GM10266 (cell line): ENCODE measurements around the gene FARP1.

ENCODE experiments used
- DNase-seq: peaks from one replicate; pipeline ENCODE4 v3.0.0; 2012; ENCODE audit errors: extremely low spot score
- CTCF ChIP-seq: IDR thresholded peaks from 2 replicates; pipeline ENCODE4 v1.5.1; 2012; ENCODE audit warnings: mild to moderate bottlenecking, low read depth; ENCODE audit not compliant: control insufficient read depth, insufficient read depth; ENCODE audit errors: missing control alignments

The FARP1 gene

DNA sequence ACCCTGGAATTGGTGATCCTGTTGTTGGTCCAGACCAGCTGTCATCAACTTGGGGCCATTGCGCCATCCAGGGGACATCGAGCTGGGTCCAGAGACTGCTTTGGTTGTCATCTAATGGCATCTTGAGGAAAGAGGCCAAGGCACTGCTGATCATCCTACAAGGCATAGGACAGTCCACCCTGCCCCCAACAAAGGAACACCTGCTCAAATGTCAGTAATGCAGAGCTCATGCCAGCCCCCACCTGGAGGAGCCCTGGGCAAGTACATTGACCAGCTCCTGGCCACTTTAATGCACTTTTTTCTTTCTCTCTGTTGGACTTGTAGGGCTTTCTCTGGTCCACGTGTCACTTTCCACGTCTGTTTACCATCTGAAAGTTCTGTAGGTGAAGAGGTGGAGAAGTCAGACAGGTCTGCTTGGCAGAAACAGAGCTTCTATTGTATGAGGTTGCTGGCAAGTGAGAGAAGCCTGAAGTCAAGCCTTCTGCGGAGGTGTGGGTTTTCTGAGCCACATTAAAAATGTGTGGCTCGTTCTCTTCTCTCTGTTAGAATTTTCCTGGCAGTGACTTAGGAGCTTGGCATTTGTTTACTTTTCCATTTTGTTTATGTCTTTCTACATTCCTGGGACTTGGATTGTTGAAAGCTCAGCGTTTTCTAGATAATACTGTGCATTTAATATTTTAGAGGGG, 158.2 kb downstream of the FARP1 start:
- TF ChIP-seq CTCF = no peak

GRCh38 chr13:98301721-98302120, 158.8 kb downstream of the FARP1 start:
- DNase-seq = no peak
- no peak for TF ChIP-seq CTCF

More for the DNA sequence above, 158.2 kb downstream of the FARP1 start:
- no peak for DNase-seq

GRCh38 chr13:98303858-98304257, 161.0 kb downstream of the FARP1 start:
- TF ChIP-seq CTCF = no peak
- no peak for DNase-seq

GRCh38 chr13:98305670-98306069, 162.8 kb downstream of the FARP1 start:
- no peak for TF ChIP-seq CTCF
- no peak for DNase-seq

GRCh38 chr13:98307463-98308085, 164.7 kb downstream of the FARP1 start:
- DNase-seq = no peak
- no peak for TF ChIP-seq CTCF

DNA sequence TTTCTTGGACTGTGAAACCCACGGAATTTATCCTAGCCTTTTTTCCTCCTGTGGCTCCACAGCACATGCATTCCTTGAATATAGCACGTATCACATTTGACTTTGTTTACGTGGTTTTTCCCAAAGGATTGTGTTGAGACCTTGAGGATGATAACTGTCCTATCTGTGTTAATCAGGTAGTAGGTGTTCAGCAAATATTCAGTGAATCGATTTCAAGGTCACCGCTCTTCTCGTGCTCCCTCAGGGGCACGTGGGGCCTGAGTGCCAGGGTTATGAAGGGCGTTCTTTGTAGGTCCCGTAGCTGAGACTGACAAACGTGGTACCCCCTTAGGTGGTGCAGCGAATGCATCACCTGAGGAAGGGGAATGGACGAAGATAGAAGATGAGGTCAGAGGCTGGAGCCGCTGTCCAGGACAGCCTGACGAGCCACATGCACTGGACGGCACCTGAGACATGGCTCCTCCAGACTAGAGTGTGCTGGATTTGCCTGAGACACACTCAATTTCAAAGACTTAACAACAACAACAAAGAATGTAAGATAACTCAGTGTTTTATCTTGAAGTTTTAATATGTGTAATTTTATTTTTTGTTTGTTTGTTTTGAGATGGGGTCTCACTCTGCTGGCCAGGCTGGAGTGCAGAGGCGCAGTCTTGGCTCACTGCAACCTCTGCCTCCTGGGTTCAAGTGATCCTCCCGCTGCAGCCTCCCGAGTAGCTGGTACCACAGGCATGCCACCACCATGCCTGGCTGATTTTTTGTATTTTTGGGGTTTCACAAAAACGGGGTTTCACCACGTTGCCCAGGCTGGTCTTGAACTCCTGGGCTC, 165.4 kb downstream of the FARP1 start:
- DNase-seq = no peak
- no peak for TF ChIP-seq CTCF
